ENCODE measurements around the gene RXRA.

Gene RXRA

DNA sequence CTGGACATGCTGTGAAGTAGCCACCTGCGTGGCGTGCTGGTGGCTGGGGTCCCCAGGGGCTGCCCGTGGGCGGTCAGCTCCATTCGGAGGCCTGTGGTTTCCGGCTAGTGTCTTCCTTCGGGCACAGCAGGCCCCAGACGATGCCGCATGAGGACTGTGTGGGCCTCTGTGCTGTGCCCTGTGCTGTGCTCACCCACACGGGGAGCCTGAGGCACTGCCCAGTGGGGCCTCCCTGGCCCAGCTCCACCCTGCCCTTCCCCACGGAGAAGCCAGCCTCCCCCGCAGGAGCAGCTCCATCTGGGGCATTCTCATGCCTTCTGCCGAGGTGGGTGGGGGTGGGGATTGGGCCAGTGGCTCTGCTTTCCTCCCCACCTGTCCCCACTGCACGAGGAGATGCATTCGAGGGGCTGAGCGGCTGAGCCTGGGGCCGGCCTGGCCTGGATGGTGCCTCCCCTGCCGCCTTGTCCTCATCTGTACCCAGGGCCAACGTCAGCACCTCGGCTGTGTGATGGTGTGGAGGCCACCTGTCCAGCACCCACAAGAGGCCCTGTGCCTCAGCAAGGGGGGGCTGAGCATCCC, 24.2 kb downstream of the RXRA start:
- H3K4me3 ChIP-seq (ENCODE audit: low read depth, low read length): no peak overlapping the region

DNA sequence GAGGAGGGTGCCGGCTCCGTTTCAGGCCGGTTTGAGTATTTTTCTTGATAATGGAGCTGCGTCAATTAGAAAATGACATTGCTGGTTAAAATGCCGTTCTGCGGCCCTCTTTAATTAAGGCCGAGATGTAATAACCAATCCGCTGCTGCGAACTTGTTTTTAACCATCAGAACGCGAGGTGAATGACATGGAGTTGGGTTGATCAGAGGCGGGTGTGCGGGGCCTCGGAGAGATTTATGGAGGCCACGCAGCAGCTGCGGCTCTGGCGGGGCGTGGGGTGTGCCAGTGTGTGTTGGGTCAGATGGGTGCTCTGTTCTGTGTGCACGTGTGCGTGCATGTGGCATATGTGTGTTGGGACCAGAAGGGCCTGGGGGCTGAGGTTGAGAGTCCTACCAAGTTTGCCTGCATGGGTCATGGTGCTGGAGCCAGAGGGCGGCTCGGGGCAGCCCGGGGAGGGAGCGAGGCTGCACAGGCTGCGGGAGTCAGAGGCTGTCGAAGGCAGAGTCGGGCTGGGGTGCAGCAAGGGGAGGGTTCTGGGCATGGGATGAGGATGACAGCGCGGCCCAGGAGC, 25.4 kb downstream of the RXRA start:
- no peak overlapping the region for H3K4me3 ChIP-seq (ENCODE audit: low read depth, low read length)

DNA sequence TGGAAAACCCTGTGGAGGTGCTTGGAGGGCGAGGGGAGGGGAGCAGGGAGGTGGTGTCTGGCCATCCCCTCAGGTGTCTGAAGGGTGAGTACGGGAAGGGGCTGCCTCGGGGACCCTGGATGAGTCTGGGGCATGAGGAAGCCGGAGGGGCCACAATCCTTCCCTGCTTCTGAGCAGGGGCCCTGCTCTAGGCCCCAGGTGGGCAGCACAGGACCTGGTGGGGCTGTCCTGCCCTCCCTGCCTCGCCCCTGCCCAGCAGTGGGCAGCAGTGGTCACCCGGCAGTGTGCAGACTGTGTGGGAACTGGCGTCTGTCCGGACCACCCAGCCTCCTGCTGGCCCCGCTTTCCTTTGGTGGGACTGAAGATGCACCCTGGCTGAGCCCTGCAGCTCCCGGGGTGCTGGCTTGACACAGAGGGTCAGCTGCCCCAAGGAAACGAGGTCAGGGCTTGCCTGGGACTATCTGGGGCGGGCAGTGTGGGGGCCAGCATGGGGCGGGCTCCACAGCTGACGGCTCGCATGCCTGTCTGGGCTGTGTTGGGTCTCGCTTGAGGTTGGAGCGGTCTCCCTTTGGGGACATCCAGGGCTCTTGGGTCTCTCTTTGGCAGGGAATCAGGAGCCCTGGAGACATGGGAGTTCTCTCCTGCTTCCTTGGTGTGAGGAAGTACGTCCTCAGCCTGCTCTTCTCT, 26.1 kb downstream of the RXRA start:
- H3K4me3 ChIP-seq (ENCODE audit: low read depth, low read length): no peak overlapping the region

DNA sequence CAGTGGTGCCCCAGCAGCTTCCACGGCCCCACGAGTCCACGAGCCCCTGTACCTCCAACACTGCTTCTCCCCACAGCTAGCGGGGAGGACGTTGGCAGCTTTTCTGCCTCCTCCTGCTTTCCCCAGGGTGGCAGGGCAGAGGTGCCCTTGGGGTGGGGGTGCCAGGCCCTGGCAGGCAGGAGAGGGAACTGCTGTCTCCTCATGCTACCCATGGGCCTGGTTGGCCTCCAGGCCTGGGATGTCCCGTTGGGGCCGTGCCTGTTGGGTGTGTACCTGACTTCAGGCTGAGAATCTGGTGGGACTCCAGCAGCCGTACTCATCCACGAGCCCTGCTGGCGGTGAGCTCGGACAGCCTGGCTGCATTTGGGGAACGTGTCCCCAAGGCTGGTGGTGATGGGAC, 27.3 kb downstream of the RXRA start:
- no peak overlapping the region for H3K4me3 ChIP-seq (ENCODE audit: low read depth, low read length)

DNA sequence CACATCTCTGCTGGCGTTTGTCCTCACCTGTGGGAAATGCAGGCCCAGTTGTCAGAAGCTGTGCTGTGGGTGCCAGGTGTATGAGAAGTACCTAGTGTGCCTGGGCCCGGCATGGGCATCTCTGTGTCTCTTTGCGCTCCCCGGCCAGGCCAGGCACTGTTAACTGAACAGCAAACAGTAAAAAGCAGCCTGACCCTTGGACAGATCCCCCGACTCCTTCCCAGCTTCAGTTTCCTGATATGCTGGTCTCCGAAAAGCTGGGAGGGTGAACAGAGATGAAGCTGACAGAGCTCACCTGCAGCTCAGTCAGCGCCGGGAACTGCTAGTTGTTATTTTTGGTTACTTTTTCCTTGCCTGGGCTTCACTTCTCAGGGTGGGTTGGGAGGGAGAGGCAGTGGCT, 28.9 kb downstream of the RXRA start:
- H3K4me3 ChIP-seq (ENCODE audit: low read depth, low read length): no peak overlapping the region

DNA sequence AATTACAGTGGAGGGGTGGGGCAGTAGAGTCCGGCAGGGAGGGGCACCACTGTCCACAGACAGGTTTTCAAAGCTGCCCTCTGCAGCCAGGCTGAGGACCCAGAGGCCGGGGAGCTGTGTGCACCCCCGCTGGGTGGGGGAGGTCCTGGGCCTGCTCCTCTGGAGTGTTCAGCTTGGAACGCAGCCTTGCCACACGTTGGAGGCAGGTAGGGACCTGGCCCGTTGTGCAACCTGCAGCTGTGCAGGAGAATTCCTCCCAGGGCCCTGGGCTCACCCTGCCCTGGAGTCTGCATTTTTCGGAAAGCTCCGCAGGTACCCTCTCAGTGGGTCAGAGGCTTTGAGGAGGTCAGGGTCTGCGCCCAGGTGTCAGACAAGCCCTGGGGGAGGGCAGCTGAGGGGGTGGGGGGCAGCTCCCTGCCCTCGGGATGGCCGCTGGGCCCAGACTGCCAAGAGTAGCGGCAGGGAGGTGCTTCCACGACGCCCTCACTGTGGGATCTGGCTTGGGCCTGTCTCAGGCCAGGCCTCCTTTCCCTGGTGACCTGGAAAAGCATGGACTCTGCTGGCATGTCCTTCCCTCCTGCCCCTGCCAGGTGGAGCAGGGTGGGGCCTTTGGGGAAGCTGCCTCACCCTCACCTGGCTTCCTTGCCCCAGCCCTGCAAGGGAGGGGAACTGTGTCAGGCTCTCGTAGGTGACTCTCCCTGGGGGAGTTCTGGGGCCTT, 29.5 kb downstream of the RXRA start:
- no peak overlapping the region for H3K4me3 ChIP-seq (ENCODE audit: low read depth, low read length)

DNA sequence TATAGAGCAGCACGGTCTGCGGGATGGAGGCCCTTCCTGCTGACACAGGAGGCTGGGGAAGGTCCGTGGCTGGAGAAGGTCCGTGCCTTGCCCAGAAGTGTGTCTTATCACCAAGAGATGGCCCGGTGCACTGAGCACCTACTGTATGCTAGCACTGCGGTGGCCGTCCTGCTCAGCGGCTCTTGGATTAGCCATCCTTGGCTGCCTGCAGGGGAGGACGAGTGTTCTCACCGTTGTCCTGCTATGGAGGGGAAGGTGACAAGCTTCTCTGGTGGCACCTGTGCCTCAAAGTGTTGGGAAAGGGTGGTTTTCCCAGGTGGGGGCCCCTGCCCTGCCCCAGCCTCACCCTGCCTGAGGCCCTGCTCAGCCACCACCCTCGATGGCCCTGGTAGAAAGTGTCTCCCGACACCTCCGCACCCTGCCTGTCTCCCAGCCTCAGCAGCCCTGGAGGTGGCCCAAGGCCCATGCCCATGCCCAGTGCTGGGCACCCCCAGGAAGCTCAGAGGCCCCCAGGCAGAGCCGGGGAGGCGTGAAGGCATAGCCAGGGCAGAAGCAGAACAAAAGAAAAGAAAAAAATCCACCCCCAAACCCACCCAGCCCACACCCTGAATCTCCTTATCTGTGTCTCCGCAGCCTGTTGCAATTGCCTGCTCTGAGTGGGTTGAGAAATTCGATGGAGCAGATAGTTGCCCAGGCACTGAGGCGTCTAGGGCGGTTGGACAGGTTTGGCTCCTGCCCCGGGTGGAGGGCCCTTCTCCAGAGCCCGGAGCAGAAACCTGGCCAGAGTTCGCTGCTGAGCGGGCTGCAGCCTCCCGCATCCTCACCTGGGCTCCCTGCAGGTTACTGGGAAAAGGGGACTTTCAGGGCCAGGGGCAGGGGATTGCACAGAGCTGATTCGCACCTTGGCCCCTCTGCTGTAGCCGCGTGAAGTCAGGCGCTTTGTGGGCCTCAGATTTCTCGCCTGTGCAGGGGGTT, 30.5 kb downstream of the RXRA start:
- H3K4me3 ChIP-seq (ENCODE audit: low read depth, low read length): no peak overlapping the region

DNA sequence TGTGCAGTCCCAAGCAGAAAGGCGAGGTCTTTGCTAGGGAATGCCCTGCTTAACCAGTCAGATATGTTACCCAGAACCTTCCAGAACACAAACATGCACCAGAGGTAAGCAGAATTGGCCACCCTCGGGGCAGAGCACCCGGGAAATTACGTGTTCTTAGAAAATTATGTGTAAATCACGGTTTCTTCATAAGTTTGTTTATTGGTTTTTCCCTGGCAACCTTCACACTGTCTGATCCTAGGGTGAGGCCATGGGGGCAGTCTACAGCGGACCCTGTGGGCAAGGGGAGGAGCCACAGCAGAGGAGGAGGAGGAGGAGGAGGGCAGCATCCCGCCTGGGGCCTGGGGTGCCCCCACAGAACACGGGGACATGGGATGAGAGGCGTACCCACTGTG, 31.4 kb downstream of the RXRA start:
- no peak overlapping the region for H3K4me3 ChIP-seq (ENCODE audit: low read depth, low read length)

DNA sequence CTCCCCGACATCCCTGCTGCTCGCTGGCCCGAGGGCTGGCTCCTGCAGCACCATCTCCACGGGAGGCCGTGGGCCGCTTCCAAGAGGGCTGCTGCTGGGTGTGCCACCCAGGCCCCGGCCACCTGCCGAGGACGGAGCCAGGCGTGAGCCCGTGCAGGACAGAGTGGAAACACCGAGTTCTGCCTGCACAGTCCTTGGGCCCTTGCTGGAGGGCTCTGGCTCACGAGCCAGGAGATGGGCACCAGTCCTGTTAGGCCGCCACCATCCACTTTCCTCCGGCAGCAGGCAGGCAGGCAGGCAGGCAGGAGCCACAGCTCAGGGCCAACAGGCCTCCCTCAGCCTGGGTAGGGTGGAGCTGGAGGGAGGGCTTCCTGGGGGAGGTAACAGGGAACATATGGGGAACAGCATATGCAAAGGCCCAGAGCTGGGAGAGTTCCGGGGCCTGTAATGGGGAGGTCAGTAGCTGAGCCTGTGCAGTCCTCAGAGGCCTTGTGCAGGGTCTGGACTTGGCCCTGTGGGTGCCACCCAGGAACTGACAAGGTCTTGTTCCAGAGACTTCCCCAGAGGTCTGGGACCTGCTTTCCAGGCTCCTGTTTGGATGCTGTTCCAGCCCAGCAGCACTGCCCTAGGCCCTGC, 31.9 kb downstream of the RXRA start:
- H3K4me3 ChIP-seq (ENCODE audit: low read depth, low read length): no peak overlapping the region

DNA sequence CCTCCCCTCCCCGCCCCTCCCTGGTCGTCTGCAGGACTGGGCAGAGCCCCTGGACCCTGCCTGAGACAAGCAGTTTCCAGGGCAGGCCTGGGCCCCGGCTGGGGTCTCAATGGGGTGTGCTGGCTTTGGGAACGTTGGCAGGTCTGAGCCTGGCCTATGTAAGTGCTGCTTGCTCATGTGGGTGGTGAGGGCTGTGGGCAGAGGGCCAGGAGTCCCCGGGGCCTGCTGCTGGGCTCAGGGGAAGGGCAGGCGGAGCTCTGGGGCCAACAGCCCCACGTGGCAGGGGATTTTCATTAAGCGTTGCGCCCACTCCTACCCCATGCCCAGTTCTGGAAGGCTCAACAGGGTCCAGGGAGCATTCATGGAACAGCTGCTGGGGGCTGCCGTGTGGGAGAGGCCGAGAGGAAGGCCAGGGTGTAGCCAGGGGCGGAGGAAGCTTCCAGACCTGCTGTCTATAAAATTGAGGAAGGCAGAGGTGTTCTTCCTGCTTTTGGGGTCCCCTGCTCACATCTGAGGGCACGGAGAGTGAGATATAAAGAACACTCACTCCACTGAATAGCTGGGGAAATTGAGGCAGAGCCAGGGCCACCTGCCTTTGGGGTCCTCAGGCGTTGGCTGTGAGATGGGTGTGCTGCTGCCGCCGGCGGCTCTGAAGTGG, 32.5 kb downstream of the RXRA start:
- H3K4me3 ChIP-seq (ENCODE audit: low read depth, low read length): no peak overlapping the region

DNA sequence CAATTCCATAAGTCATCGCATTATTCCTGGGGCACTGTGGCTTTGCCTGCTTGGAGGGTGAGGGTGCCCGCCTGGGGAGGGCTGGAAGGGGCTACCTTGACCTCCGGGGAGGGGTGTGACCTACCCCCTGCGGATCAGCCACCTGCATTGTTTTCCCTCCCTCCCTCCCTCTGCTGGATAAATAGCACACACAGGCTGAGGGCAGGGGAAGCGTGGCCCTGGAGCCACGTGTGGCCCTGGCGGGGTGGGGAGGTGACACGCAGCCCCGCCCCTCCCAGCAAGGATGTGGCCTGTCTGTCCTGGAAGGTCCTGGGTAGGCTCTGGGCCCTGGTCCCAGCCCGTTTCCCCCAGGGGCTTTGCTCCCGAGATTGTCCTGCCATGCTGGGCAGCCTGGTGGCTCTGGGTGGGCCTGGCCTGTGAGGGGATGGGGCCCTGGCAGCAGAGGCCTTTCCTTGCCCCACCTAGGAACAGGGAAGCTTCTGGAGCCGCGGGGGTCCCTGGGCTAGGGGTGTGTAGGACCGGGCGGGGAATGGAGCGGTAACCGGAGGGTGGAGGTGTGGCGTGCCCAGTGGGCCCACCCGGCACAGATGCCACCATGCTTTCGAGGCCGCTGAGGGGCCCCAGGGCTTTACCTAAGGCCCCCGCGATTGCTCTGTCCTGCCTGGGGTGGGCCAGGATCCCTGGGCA, 33.4 kb downstream of the RXRA start:
- no peak overlapping the region for H3K4me3 ChIP-seq (ENCODE audit: low read depth, low read length)

DNA sequence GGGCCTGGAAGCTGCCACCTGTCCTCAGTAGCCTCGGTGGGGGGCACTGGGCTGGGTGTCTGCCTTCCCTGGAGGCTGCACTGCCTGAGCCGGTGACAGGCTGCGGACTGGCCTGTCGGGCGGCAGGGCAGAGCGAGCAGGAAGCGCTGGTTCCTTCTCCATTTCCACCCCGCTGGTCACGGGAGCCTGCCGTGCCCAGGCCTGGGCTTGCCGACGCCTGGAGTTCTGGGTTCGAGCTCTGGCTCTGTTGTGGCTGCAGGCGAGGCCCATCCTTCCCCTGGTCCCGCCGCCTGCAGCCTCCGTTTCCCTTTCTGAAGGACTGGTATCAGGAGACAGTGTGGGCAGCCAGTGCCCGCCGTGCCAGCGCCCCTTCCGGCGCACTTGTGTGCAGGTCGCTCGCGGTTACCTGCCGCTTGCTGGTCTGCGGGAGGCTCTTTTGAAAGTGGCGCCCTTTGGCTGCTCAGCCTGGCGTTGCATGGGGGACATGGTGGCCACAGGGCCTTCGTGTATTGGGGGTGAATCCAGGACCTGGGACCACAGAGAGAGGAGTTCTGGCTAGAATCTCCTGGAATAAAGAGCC, 34.0 kb downstream of the RXRA start:
- no peak overlapping the region for H3K4me3 ChIP-seq (ENCODE audit: low read depth, low read length)

DNA sequence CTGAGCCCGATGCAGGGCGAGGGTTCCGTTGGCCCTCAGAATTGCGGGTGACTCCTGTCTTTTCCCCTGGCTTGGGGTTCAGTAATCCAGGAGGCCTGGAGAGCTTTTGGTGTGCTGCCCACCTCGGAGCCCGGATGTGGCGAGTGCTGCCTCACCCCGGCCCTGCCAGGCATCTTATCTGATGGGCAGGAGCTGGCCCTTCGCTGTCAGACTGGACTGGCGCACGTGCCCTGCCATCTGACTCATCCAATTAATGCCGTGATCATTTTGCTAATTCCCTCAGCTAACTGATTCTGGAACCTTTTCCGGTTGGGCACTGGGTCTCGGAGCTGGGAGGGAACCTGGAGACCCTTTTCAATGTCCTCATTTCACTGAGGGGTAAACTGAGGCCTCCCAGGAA, 34.6 kb downstream of the RXRA start:
- no peak overlapping the region for H3K4me3 ChIP-seq (ENCODE audit: low read depth, low read length)

DNA sequence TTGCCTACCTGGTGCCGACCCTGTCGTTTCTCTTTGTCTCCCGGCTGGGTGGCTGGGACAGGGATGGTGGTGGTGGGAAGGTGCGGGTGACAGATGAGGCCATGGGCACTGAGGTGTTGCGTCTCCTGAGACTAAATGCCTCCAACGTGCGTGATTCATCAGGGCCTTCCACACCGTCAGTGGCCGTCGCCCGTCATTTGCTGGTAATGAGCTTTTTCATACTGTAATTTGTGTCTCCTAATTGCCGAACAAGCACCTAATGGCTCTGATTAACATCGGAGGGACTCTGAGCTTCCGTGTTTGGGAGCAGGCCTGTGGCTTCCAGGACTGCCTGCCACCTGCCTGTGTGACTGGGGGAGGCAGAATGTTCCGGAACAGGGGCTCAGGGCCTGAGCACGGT, 35.2 kb downstream of the RXRA start:
- no peak overlapping the region for H3K4me3 ChIP-seq (ENCODE audit: low read depth, low read length)

DNA sequence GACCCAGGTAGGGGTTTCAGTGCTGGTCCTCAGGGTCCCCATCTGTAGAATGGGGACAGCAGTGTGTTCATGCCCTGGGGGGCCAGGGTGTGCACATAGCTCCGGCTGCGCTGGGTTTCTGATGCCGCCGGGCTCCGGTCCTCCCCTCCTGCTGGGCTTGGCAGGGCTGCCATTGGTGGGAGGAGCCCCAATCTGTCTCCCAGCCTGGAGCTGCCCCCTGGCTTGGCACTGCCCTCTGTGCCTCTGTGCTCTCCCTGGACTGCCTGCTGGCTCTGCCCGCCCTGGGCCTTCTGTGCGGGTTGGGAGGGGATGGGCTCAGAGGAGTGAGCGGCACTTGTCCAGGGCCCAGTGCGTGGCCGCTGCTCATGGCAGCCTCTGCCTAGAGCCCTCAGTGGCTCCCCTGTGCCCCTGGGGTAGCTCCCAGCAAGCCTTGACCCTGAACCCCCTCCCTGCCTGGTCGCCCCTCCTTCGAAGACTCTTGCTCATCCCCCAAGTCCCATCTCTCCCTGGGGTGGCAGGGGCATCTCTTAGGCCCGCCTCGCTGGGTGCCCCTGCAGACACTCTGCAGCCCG, 35.7 kb downstream of the RXRA start:
- no peak overlapping the region for H3K4me3 ChIP-seq (ENCODE audit: low read depth, low read length)

DNA sequence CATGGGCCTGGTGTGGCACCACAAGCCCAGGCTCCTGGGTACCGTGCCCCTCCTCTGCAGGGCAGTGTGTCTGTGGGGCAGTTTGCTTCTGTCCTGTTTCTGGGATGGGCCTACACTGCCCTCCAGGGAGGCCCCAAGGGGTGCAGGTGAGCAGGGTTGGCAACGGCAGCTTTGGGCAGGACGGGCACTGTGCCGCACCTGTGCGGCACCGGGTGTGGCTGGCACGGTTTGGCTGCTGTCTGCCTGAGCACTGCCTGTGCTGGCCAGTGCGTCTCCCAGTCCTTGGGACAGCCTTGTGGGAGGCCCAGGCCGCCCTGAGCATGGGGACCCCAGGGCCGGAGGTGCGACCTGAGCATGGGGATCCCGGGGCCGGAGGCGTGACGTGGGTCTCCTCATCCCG, 37.2 kb downstream of the RXRA start:
- no peak overlapping the region for H3K4me3 ChIP-seq (ENCODE audit: low read depth, low read length)

DNA sequence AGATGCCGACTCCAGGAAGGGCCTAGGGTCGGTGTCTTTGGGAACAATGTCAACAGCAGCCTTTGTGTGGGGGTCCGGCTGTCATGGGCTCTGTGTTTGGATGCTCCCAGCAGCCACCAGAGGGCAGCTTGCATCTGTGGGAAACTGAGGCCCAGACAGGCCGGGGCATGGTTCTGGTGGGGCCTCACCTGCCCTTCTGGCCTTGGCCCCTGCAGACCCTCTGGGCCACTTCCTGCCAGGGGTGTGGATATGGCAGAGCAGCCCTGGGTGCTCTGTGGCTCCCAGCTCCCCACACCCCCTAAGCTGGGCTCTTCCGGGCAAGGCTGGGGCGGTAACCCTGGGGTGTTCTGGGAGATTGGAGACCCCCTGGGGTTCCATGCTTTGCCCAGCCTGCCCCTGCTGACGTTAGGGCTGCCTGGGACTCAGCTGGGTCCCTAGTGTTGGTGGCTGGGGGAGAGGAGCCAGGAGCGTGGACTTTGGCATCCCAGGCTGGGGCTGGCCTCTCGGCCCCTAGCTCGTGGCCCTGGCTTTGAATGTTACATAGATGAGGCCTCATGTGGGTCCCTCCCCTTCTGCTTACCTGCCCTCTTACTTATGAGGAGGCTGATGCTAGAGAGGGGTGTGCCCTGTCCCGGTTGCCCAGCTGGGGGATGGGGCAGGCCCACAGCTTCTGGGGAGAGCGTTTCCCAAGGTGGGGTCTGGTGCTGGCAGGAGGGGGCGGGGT, 38.3 kb downstream of the RXRA start:
- no peak overlapping the region for H3K4me3 ChIP-seq (ENCODE audit: low read depth, low read length)

DNA sequence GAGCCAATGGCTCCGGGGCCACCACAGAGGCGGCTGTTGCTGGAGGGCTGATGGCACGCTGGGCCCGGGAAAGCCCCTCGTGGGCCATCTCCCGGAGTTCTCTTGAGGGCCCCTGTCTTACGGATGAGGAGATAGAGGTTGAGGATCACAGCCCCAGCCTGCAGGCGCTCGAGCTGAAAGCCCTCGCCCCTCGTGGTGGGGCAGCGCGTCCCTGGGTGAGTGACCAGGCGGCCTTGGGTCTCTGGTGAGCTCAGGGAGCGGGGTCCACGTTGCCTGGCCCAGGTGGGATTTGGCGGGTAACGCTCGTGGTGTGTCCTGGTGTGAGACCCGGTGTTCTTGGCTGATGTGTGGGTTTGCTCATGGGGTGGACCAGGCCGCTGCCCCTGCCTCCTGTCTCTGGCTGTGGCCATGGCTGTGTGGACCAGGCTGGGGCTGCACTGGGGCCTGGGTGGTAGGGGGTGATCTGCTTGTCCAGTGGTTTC, 38.9 kb downstream of the RXRA start:
- H3K4me3 ChIP-seq (ENCODE audit: low read depth, low read length): no peak overlapping the region
